K562 treated with DMSO at 1 percent for 4 hours (cell line): ENCODE results near the gene NIM1K. TPM values are rescaled to one million over a fixed set of nuclear protein-coding genes. Genes with fewer than 3 reads are reported as not detected.

Experiments
- total RNA-seq: library from RNA; unstranded; fragments of 300-600 nt; gene quantifications from 2 replicates; pipeline ENCODE4 v1.2.3, GENCODE V29; 2022; ENCODE audit not compliant: insufficient read depth

The NIM1K gene
- not detected in 2 replicates for total RNA-seq

DNA sequence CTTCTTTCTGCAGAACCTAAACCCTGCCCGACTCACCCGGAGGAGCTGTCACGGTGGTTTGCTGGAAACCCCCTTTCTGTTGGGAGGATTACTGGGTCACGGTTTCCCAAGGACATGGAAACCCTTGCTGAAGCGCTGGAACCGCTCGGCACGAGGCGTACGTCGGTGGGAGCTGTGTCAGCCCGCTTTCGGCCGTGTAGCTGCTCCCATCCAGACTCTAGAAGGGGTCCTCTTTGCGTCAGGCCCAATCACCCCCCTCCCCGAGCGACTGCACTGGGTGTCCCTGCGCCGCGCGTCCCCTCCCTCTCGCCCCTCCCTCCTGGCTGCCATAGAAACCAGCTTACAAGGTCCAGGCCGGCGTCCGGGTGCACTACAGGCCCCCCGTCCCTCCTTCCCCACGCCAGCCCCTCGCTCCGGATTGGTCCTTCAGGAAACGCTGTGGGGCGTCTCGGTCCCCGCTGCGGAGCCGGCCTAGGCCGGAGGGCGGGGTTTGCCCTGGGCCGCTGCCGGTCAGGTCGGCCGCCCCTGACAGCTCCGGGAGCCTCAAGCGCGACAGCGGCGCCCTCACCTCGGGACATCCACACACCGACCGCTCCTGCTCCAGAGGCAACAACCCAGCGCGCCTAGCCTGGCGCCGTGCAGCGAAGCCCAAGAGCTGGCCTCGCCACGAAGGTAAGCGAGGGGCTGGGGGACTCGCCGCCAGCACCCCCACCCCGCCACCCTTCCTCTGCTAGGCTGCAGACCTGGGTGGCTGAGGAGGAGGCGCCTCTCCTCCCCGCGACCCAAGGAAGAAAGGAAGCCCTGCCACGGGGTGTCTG, at the start of gene NIM1K:
NIM1K (plus strand) TSS at position 486 of the 818 bp plus-strand sequence. CDS start 53,551 bp downstream, outside the sequence.

GRCh38 chr5:43313035-43313853, 121.2 kb downstream of the NIM1K start, which contains the start of gene HMGCS1:
Gene HMGCS1, minus strand, starts transcription at chr5:43313412. Its CDS starts 14,447 bp downstream, at chr5:43298965.

Other genes with a start within 250 kb of the NIM1K start
- gene ANXA2R, start 151.9 kb upstream of the NIM1K start, total RNA-seq = 2.1 and 2.9 TPM in 2 replicates
- gene ZNF131, start 71.3 kb upstream of the NIM1K start, total RNA-seq = 25.7 and 27.1 TPM in 2 replicates
- gene HMGCS1, start 121.2 kb downstream of the NIM1K start, total RNA-seq = 23.1 and 28.0 TPM in 2 replicates
- not detected in 2 replicates for gene CCL28, start 220.2 kb downstream of the NIM1K start, total RNA-seq